Measurements from ENCODE around the gene ZNF333. TPM values are rescaled to one million over a fixed set of nuclear protein-coding genes. Genes with fewer than 3 reads are reported as not detected.
"Not testable (repeated sequence)": the region's sequence is repeated elsewhere in the genome, so short reads cannot be mapped to it uniquely, and the experiment has no call there.

Gene ZNF333
- polyA plus RNA-seq, 1 of the 3 experiments (the other 2 are of a cell fraction), result 15.2 TPM

DNA sequence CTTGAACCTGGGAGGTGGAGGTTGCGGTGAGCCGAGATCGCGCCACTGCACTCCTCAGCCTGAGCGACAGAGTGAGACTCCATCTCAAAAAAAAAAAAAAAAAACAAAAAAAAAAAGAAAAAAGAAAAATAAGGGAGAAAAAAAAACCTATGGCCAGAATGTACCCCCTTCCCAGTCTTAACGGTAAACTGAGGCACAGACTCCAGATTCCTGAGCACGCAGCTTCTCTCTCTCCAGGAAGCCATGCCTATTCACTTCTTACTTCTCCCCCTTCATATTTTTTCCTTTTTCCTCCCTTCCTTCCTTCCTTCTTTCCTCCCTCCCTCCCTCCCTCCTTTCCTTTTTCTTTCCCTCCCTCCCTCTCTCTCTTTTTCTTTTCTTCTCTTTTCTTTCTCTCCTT, 83.1 kb downstream of the ZNF333 start (continued):
- TF ChIP-seq, protein P1, sequence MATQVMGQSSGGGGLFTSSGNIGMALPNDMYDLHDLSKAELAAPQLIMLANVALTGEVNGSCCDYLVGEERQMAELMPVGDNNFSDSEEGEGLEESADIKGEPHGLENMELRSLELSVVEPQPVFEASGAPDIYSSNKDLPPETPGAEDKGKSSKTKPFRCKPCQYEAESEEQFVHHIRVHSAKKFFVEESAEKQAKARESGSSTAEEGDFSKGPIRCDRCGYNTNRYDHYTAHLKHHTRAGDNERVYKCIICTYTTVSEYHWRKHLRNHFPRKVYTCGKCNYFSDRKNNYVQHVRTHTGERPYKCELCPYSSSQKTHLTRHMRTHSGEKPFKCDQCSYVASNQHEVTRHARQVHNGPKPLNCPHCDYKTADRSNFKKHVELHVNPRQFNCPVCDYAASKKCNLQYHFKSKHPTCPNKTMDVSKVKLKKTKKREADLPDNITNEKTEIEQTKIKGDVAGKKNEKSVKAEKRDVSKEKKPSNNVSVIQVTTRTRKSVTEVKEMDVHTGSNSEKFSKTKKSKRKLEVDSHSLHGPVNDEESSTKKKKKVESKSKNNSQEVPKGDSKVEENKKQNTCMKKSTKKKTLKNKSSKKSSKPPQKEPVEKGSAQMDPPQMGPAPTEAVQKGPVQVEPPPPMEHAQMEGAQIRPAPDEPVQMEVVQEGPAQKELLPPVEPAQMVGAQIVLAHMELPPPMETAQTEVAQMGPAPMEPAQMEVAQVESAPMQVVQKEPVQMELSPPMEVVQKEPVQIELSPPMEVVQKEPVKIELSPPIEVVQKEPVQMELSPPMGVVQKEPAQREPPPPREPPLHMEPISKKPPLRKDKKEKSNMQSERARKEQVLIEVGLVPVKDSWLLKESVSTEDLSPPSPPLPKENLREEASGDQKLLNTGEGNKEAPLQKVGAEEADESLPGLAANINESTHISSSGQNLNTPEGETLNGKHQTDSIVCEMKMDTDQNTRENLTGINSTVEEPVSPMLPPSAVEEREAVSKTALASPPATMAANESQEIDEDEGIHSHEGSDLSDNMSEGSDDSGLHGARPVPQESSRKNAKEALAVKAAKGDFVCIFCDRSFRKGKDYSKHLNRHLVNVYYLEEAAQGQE (IDR thresholded peaks at IDR 0.05; ENCODE audit: low read depth, low read length), result no peak
- TF ChIP-seq EP300 (IDR thresholded peaks at IDR 0.05; ENCODE audit: borderline replicate concordance in 1 of 2, low read depth in 1 of 2, low read length in 1 of 2) (no peak), JUND (IDR thresholded peaks at IDR 0.05) (no peak), NRF1 (IDR thresholded peaks at IDR 0.05; ENCODE audit: low read depth, low read length) (no peak), FOXM1 (IDR thresholded peaks at IDR 0.05; ENCODE audit: low read depth) (no peak)
- TF ChIP-seq, protein P2, sequence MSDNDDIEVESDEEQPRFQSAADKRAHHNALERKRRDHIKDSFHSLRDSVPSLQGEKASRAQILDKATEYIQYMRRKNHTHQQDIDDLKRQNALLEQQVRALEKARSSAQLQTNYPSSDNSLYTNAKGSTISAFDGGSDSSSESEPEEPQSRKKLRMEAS (IDR thresholded peaks at IDR 0.05; ENCODE audit: low read depth), result no peak
- TF ChIP-seq, protein P3, sequence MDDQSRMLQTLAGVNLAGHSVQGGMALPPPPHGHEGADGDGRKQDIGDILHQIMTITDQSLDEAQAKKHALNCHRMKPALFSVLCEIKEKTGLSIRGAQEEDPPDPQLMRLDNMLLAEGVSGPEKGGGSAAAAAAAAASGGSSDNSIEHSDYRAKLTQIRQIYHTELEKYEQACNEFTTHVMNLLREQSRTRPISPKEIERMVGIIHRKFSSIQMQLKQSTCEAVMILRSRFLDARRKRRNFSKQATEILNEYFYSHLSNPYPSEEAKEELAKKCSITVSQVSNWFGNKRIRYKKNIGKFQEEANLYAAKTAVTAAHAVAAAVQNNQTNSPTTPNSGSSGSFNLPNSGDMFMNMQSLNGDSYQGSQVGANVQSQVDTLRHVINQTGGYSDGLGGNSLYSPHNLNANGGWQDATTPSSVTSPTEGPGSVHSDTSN (IDR thresholded peaks at IDR 0.05), result no peak

DNA sequence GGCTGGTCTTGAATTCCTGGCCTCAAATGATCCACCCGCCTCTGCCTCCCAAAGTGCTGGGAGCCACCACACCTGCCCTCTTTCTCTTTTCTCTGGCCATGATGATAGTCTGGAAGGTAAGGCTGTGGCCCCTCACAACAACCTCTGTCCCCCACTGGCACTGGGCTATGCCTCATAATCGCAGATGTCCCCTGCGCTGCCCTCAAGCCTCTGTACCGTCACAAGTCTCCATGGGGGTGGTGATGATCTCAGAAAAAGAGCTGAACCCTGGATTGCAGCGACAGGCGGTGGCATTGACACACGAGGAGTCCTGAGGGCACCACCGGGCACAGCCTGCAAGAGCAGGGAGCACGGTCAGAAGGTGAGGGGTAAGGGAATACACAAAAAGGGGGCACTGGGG, 83.9 kb downstream of the ZNF333 start:
- POLR2A ChIA-PET; H3K27ac ChIP-seq (ENCODE audit: low read depth in 2 of 2, low read length in 1 of 2); H3K4me2 ChIP-seq; H3K4me1 ChIP-seq (ENCODE audit: control insufficient read depth in 1 of 2, insufficient read depth in 2 of 2, low read depth in 1 of 2, low read length in 1 of 2); H4K20me1 ChIP-seq (ENCODE audit: insufficient read depth); H3K9me3 ChIP-seq; H3K36me3 ChIP-seq (replicated peaks in 1 of 2; ENCODE audit: control insufficient read depth in 1 of 2, insufficient read depth in 2 of 2, low read length in 1 of 2); H3K79me2 ChIP-seq (ENCODE audit: insufficient read depth); DNase-seq; CTCF ChIA-PET; H3K4me3 ChIP-seq (ENCODE audit: low read depth in 2 of 2, low read length in 1 of 2); H3K9ac ChIP-seq; H2AFZ ChIP-seq (ENCODE audit: low read depth); H3K9me2 ChIP-seq; H3F3A ChIP-seq (replicated peaks; ENCODE audit: insufficient read depth): not testable (repeated sequence)
- WGBS (ENCODE audit: low lambda C conversion rate), result 33% methylated on average over 8 of the region's 9 CpGs
- H3K27me3 ChIP-seq (ENCODE audit: insufficient read depth), result peaks cover 20% of the 10 kb centered on the region

DNA sequence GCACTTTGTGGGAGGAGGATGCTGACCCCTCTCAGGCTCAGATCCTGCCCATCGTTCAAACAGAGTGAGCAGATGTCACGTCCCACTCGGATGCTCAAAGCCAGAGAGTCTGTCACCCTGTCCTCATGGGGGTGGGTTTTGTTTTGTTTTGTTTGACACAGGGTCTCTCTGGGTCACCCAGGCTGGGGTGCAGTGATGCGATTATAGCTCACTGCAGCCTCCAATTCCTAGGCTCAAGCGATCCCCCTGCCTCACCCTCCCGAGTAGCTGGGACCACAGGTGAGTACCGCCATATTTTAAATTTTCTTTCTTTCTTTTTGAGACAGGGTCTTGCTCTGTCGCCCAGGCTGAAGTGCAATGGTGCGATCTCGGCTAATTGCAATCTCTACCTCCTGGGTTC, 84.5 kb downstream of the ZNF333 start:
- H3K27me3 ChIP-seq (ENCODE audit: insufficient read depth), result peaks cover 25% of the 10 kb centered on the region
- H2AFZ ChIP-seq (ENCODE audit: low read depth), result no peak overlapping the region
- H3F3A ChIP-seq (replicated peaks; ENCODE audit: insufficient read depth), result no peaks in the 10 kb centered on the region
- DNase-seq, result no peak
- H3K4me1 ChIP-seq (ENCODE audit: control insufficient read depth in 1 of 2, insufficient read depth in 2 of 2, low read depth in 1 of 2, low read length in 1 of 2), result no peaks in the 10 kb centered on the region
- TF ChIP-seq MEF2A (IDR thresholded peaks at IDR 0.05; ENCODE audit: borderline replicate concordance, low read depth), result no peak
- no peak for TF ChIP-seq RXRA (IDR thresholded peaks at IDR 0.05; ENCODE audit: borderline replicate concordance, low read depth)
- TF ChIP-seq ELF1 (IDR thresholded peaks at IDR 0.05), result no peak
- no peak for TF ChIP-seq SMC3 (IDR thresholded peaks at IDR 0.05; ENCODE audit: low read depth, low read length)
- TF ChIP-seq, protein P4, sequence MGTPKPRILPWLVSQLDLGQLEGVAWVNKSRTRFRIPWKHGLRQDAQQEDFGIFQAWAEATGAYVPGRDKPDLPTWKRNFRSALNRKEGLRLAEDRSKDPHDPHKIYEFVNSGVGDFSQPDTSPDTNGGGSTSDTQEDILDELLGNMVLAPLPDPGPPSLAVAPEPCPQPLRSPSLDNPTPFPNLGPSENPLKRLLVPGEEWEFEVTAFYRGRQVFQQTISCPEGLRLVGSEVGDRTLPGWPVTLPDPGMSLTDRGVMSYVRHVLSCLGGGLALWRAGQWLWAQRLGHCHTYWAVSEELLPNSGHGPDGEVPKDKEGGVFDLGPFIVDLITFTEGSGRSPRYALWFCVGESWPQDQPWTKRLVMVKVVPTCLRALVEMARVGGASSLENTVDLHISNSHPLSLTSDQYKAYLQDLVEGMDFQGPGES (IDR thresholded peaks at IDR 0.05; ENCODE audit: low read depth, low read length), result no peak
- TF ChIP-seq EZH2phosphoT487 (IDR thresholded peaks at IDR 0.05; ENCODE audit: borderline replicate concordance, low read depth), result no peak
- TF ChIP-seq, protein P5, sequence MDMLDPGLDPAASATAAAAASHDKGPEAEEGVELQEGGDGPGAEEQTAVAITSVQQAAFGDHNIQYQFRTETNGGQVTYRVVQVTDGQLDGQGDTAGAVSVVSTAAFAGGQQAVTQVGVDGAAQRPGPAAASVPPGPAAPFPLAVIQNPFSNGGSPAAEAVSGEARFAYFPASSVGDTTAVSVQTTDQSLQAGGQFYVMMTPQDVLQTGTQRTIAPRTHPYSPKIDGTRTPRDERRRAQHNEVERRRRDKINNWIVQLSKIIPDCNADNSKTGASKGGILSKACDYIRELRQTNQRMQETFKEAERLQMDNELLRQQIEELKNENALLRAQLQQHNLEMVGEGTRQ (IDR thresholded peaks at IDR 0.05; ENCODE audit: borderline replicate concordance, low read depth, low read length), result no peak
- 29% methylated on average over 7 of the region's 10 CpGs for WGBS (ENCODE audit: low lambda C conversion rate)
- CTCF ChIA-PET, result interaction anchor here (1.3 kb wide), 1 partner anchor 12 kb away, joined by 5 read pairs; no protein-coding TSS in a partner anchor
- H3K9ac ChIP-seq, result no peak overlapping the region
- no peak overlapping the region for H3K27ac ChIP-seq (ENCODE audit: low read depth in 2 of 2, low read length in 1 of 2)
- POLR2A ChIA-PET, result no interaction called here
- no peaks in the 10 kb centered on the region for H4K20me1 ChIP-seq (ENCODE audit: insufficient read depth)
- no peak overlapping the region for H3K4me2 ChIP-seq
- no peaks in the 10 kb centered on the region for H3K9me3 ChIP-seq
- no peaks in the 10 kb centered on the region for H3K36me3 ChIP-seq (replicated peaks in 1 of 2; ENCODE audit: control insufficient read depth in 1 of 2, insufficient read depth in 2 of 2, low read length in 1 of 2)
- no peaks in the 10 kb centered on the region for H3K9me2 ChIP-seq
- no peaks in the 10 kb centered on the region for H3K79me2 ChIP-seq (ENCODE audit: insufficient read depth)
- no peak overlapping the region for H3K4me3 ChIP-seq (ENCODE audit: low read depth in 2 of 2, low read length in 1 of 2)

DNA sequence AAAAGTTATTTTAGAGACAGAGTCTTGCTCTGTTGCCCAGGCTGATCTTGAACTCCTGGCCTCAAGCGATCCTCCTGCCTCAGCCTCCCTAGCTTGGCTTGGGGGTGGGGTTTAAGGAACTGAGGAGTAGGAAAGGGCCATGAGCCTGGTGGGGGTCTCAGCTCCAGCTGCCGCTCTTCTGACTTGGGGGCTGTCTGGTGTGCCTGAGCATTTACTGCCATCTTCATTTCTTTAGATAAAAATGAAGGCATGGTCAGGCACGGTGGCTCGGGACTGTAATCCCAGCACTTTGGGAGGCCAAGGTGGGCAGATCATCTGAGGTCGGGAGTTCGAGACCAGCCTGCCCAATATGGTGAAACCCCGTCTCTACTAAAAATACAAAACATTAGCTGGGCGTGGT, 85.5 kb downstream of the ZNF333 start:
- H3K9me3 ChIP-seq; H3K4me3 ChIP-seq (ENCODE audit: low read depth in 2 of 2, low read length in 1 of 2); H4K20me1 ChIP-seq (ENCODE audit: insufficient read depth); H3K9ac ChIP-seq; DNase-seq; H3K4me1 ChIP-seq (ENCODE audit: control insufficient read depth in 1 of 2, insufficient read depth in 2 of 2, low read depth in 1 of 2, low read length in 1 of 2); H3F3A ChIP-seq (replicated peaks; ENCODE audit: insufficient read depth); H3K9me2 ChIP-seq; POLR2A ChIA-PET; H3K36me3 ChIP-seq (replicated peaks in 1 of 2; ENCODE audit: control insufficient read depth in 1 of 2, insufficient read depth in 2 of 2, low read length in 1 of 2); H3K27ac ChIP-seq (ENCODE audit: low read depth in 2 of 2, low read length in 1 of 2); H2AFZ ChIP-seq (ENCODE audit: low read depth); H3K4me2 ChIP-seq; H3K79me2 ChIP-seq (ENCODE audit: insufficient read depth): not testable (repeated sequence)
- CTCF ChIA-PET, result interaction anchor here (1.3 kb wide), 1 partner anchor 11 kb away, joined by 5 read pairs; no protein-coding TSS in a partner anchor
- WGBS (ENCODE audit: low lambda C conversion rate), result 22% methylated on average over 7 of the region's 8 CpGs
- peaks cover 25% of the 10 kb centered on the region for H3K27me3 ChIP-seq (ENCODE audit: insufficient read depth)
